Inferior parietal cortex (tissue), 1 donor: ENCODE measurements around the gene PEDS1.
"Not testable (repeated sequence)": the region's sequence is repeated elsewhere in the genome, so short reads cannot be mapped to it uniquely, and the experiment has no call there.

Experiments used
- DNase-seq: peaks from one replicate; pipeline ENCODE4 v3.0.0-alpha.2; 2016; ENCODE audit errors: extremely low spot score

Gene PEDS1

DNA sequence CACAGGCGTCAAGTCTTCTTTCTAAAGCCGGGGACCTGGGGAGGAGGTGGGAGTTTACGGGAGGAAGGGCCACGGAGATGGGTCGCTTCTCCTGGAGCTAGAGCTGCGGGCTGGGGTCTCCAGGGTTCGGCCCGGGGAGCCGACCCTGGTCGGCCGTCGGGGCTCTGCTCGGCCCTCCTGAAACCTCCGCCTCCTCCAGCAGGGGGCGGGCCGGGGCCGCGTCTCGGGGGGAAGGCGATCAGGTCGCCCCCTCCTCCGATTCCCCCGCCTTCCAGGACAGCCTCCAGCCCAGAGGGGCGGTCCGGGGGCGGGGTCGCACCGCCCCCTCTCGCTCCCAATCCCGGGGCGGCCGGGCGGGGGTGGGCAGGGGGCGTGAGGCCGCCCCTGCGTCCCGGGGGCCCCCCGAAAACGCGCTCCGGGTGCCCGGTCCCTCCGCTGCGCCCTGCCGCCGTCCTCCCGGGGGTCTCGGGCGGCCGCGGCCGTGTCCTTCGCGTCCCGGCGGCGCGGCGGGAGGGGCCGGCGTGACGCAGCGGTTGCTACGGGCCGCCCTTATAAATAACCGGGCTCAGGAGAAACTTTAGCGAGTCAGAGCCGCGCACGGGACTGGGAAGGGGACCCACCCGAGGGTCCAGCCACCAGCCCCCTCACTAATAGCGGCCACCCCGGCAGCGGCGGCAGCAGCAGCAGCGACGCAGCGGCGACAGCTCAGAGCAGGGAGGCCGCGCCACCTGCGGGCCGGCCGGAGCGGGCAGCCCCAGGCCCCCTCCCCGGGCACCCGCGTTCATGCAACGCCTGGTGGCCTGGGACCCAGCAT lies 36.9 kb upstream of the PEDS1 start, which contains the start of gene CEBPB:
Gene CEBPB (plus strand): TSS at position 580 of the 814 bp plus-strand sequence. CDS start 204 bp downstream, at position 784.
- no peak for DNase-seq

DNA sequence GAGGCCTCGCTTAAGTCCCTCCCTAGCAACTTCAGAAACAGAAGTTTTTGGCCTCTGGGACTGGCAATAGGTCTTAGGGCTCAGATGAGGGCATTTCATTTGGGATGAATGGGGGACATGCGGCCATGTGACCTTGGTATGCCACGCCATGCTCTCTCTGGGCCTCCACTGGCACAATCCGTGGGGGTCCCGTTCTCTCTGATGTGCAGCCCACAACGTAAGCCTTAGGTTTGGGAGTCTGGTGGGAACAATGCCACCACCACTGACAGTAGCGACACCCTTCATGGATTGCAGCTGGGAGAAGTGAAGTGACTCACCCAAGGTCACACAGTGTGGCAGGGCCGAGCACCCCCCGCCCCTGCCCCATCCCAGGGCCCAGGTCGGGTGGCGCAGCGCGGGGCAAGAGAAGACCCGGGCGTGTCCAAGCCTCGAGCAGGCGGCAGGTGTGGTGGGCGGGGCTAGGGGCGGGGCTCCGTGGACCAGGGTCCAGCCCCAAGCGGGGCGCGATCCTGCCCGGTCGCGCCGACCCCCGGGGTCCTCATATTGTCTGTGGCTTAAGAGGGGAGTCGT lies 36.2 kb upstream of the PEDS1 start:
- DNase-seq: no peak

DNA sequence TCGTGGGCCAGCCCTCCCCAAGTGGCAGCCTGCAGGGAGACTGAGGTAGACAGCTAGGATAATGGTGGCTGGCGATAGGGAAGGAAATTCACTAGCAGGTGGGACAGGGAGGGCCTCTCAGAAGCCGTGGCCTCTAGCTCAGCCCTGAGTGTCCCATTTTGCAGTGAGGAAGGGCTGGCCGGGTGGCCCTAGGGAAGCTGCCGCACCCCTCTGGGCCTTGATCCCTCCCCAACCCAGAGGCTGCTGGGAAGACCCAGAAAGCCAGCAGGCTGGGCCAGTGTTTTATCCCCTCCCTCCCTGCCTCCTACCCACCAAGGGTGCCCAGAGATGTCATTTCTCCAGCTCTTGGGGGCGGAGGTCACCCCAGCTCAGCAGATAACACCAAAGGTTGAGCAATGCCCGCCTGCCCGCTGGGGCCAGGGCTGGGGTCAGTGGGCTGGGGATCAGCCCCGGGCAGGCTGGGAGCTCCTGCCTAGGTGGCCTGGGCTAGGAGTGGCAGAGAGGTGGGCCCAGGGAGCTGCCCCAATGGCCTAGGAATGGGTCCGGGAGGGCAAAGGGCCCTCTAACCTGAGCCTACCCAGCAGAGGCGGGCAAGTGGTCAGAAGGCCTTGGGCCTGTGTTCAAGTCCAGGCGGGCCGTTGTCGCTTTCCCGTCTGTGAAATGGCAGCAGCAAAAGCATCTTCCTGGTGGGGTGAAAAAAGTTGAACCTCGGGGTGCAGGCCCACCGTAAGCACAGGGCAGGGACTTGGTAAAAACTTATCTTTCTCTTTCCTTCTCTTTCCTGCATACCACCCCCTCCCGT lies 35.6 kb upstream of the PEDS1 start:
- DNase-seq: no peak

DNA sequence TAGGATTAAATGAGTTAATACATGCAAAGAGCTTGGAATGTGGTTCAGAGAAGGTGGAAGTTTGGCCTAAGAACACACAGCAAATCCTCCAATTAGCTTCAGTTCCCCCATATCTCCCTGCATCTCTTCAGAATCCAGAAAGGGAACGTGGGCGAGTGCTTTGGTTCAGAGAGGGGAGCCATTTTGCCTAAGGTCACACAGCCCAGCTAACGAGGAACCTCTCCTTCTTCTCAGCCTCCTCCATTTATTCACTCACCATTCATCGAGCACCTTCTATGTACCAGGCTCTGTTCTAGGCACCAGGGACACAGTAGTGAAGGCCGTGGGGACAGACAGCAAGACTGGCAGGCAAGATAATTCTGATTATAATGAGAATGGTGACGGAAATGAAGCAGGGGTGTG lies 34.8 kb upstream of the PEDS1 start:
- no peak for DNase-seq

DNA sequence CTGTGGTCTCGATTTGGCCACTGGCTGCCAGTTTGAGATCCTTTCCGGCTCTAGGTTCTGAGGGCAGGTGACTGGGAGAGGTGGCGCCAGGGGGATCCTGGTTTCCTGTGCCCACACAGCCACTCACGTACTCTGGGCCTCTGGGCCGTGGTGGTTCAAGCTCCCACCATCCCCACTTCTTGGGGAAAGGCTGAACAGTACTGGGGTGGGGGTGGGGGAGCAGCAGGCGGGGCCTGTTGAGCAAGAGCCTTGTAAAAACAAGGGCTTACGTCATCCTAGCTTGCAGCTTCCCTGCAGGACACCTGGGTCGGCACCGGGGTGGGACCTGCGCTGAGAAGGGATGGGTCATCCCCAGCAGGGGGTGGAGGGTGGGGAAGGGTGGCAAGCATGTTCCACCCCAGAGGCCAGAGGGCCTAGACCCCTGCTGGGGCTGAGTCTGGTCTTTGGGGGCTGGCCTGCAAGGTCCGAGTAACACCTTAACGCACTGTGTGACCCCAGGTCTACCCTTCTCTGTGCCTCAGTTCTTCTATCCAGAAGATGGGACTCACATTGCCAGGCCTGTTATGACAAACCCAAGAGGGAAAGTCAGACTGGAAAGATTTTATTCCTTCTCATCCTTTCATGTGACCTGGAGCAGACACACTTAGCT lies 34.0 kb upstream of the PEDS1 start:
- DNase-seq: no peak

DNA sequence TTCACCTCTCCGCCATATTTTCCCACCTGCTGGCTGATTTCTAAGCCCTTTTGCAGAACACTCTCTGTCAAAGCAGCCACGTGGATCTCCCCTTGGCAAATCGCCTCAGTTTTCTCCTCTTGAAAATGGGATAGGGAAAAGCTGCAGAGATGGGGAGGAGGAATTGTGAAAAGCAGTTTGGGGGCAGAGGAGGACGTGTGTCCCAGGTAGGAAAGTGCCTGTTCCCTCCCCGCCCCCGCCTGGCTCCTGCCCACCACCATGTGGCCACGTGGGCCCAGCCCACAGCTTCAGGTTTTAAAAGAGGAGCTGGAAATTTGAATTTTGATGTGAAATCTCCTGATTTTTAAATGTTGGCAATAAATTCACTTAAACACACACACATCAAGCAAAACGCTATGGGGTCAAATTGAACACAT lies 33.5 kb upstream of the PEDS1 start:
- DNase-seq: no peak

DNA sequence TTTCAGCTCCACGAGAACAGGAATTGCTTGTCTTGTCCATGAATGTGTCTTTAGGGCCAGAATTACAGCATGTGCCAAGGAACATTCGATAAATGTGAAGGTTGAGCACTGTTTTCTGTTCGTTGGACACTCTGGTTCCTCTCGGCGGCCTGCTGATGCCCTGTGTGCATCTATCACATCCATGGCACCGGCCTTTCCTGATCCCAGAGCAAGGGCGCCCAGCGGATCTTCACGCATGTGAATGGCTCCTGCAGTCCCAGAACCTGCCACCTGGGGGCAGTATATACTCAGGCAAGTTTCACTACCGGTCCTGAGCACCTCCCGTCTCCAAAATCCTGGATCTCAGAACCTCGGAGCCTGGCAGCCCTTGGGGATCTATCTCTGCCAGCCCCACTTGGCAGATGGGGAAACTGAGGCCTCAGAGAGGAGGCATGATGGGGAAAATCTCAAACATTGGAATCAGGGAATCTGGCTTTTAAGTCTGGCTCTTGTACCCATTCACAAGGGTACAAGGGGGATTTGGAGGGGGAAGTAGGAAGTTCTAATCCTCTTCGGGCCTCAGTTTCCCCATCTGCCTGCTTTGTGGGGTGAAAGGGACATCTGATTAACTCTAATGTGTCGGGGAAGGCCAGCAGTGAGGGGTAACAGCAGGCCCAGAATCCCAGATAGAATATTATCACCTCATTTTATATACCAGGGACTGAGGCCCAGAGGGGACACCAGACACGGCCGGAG lies 32.8 kb upstream of the PEDS1 start:
- DNase-seq: peak; percentile 97

DNA sequence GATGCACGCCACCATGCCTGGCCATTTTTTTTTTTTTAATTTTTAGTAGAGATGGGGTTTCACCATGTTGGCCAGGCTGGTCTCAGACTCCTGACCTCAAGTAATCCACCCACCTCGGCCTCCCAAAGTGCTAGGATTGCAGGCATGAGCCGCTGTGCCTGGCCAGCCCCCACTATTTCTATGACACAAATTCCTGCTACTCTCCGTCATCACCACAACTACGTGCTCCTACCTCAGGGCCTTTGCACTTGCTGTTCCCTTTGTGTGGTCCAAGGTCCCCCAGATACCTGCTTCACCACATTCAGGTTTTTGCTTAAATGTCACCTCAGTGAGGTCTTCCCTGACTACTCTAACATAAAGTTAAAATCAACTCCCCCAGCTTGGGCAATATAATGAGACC lies 31.9 kb upstream of the PEDS1 start:
- DNase-seq: no peak

DNA sequence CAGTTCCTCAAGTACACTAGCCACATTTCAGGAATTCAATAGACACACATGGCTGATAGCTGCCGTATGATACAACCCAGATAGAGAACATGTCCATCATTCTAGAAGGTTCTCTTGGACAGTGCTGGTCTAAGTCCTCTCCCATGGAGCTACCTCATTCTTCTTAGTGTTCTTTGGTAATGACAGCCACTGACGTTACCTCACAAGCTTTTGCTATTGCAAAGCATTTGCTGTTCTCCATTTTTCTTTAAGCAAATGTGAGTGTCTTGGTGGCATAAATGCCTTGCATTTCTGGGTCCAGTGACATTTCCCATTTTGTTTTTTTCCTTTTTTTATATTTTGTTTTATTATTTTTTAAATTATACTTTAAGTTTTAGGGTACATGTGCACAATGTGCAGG lies 28.8 kb upstream of the PEDS1 start:
- DNase-seq: no peak

DNA sequence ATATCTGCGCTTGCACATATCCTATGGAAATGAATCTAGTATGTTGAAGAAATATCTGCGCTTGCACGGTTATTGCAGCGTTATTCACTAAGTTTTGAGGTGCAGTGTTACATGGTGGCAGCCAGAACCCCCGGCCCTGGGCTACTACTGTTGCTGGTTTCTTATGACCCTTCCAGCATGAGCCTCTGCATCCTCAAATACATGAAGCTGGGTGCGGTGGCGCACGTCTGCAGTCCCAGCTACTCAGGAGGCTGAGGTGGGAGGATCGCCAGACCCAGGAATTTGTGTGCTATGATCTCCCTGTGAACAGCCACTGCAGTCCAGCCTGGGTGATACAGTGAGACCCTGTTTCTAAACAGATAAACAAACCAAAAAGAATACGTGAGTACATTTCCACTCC lies 27.8 kb upstream of the PEDS1 start:
- DNase-seq: no peak

DNA sequence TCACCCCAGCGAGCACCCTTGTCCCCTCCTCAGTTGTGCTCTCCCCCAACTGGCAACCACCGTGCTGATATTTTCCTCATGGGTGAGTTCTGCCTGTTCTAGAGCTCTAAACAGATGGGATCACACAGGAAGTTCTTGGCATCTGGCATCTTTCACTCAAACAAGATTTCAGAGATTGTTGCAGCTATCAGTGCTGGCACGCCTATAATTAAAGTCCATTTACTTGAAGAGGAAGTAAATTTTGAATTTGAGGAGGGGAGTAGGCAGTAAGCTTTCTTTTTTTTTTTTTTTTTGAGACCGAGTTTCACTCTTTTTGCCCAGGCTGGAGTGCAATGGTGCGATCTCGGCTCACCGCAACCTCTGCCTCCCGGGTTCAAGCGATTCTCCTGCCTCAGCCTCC lies 25.1 kb upstream of the PEDS1 start:
- not testable (repeated sequence) for DNase-seq

DNA sequence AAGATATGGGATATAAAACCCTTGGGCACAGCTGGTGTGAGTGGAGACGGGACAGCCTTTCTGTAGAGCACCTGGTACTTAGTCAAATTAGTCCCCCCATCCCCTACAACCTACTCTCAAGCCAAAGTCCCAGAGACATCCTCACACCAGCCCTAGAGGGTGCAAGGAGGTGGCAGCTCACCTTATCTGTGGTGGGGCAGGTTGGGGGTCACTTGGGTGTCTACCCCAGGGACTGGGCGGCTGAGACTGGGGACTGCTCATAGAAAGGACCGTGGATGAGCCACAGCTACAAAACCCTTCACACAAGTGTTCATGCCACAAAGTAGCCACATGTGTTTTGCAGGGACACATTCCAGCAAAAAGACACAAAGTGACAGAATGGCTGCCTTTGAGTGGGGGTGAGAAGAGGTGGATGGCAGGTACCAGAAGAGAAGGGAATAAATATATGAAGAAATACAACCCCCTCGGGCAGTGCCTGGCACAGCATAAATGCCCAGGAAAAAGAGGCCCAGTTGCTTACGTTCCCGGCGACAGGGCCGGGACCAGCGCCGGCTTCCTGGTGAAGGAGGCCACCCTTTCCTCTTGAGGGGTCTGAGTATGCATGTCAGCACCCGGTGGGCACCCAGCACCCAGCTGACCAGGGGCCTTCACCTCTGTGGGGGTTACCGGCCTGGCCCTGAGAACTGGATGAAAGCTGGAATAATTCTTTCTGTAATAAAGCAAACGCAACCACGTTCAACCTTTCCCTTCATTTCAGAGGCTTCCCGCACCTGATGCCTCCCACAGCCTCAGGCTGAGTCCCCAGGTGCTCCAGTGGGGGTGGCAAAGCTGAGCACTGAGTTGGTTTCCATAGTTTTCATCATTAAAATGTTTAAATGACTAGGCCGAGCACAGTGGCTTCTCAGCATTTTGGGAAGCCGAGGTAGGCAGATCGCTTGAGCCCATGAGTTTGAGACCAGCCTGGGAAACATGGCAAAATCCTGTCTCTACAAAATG lies 22.7 kb upstream of the PEDS1 start:
- DNase-seq: no peak

DNA sequence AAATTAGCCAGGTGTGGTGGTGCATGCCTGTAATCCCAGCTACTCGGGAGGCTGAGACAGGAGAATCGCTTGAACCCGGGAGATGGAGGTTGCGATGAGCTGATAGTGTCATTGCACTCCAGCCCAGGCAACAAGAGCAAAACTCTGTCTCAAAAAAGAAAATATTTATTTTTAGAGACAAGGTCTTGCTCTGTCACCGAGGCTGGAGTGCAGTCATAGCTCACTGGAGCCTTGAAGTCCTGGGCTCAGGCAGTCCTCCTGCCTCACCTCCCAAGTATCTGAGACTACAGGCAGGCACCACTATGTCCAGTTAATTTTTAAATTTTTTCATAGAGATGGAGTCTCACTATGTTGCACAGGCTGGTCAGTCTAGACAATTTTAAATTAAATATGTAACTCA lies 20.9 kb upstream of the PEDS1 start:
- DNase-seq: no peak

DNA sequence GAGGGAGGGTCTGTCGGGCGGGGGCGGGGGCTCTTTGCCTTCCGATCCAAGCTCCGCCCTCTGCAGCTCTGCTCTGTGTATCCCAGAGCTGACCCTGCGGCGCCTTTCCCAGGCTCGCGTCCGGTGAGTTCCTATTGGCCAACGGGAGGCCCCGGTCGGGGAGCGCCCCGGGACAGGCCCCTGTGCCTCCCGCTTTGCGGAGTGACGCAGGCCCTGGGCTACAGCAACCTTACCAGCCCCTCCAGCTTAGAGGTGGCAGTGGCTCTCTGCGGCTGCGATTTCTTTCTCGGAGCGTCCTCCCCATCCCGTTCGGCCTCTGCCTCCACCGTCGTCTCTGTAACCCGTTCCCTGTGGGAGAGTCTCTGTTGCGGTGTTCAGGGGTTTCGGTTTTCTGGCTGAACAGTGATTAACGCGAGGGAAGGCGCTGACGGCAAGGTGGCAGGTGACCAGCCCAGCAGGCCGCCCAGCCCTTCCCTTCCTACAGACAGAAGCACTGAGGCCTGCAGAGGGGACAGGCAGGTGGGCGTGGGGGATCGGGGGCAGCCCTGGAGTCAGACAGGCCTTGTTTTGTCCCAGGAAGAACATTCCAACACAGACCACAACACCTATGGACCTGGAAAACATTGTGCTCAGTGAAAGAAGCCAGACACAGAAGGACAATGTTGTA lies 19.0 kb upstream of the PEDS1 start:
- no peak for DNase-seq

DNA sequence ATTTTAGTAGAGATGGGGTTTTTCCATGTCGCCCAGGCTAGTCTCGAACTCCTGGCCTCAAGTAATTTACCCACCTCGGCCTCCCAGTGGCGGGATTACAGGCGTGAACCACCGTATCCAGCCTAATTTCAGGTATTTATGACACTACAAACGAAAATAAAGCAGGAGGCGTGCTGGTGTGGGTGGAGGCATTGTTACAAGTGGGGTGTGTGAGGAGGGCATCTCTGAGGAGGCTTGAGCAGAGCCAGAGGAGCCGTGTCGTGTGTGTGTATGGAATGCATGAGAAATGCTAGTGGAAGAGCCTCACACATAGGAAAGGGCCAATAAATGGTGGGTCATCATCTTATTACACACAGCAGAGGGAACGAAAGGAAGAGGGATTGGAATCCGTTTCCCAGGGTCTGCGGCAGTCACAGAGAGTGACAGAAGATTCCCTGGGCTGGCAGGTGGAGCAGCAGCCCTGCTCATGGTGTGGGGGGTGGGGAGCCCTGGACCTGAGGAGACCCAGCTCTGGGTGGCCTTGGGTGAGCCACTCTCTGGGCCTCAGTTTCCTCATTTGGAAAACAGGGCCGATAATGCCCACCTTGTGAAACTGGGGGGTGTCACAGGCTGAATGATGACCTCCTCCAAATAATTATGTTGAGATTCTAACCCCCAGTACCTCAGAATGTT lies 17.2 kb upstream of the PEDS1 start:
- DNase-seq: no peak

DNA sequence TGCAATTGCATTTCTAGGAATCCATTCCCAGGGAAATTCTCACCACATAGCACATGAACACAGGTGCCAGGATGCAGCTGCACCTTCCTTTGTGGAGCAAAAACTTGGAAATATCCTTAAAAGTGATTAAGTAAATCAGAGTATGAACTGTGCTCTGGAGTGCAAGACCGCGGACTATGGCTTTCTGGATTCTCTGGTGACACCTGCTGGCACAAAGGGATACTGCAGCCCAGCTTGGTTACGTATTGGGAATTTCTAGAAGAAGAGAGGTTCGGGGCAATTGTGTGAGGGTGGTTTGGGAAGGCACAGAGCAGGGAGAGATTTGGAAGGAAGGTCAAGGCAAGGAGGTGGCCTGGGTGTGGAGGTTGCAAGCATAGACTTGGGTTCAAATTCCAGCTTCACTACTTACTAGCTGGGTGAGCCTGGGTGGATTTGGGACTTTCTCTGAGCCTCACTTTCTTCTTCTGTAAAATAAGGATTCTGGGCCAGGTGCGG lies 15.9 kb upstream of the PEDS1 start:
- peak; percentile 91 for DNase-seq

DNA sequence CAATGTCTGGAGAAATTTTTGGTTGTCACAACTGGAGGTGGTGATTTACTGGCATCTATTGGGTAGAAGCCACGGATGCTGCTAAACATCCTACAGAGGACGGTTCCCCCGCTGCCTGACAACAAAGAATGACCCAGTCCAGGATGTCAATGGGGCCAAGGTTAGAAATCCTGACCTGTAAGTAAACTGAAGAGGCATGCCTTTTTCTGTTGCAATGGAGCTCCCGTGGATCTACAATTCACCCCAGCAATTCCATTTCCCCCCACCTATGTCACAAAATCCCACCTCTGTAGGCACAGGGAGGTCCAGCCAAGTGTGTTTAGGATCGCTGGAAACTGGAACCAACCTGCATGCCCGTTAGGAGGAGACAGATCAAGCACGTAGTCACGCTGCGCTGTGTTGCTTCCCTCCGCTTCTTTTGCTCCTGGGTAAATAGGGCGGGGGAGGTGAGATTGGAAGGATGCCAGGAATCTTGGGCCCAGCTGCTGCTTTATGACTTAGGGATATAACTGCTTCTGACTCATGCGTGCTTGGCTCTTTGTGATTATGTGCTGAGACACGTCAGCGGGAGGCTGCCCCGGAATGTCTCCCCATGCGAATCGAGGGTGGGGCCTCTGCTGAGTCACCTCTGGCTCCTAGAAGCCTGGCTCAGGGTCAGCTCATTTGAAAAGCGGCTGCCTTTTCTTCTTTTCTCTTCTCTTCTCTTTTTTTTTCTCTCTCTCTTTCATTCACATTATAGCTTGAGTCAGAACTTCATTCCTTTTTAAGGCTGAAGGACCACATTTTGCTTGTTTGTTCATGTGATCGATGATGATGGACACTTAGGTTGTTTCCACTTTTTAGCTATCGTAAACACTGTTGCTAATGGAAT lies 12.4 kb upstream of the PEDS1 start:
- DNase-seq: peak; percentile 87
